KOPT-K1 (cell line): ENCODE results near the gene DOCK1.

Source experiments
- H3K27ac ChIP-seq: fragments of 200-600 bp; sonication (generic); 2 replicates; pipeline ENCODE4 v1.5.1; 2016; ENCODE audit warnings: antibody characterized with exemption, mild to moderate bottlenecking, low read depth, low read length; ENCODE audit not compliant: poor library complexity, severe bottlenecking
- H3K36me3 ChIP-seq: fragments of 200-600 bp; sonication (generic); 2 replicates; pipeline ENCODE4 v1.5.1; 2017; ENCODE audit warnings: antibody characterized with exemption, mild to moderate bottlenecking, low read length, moderate library complexity; ENCODE audit not compliant: insufficient read depth
- H3K9me3 ChIP-seq: fragments of 200-600 bp; sonication (generic); 2 replicates; pipeline ENCODE4 v1.5.1; 2017; ENCODE audit warnings: antibody characterized with exemption, low read length, mild to moderate bottlenecking; ENCODE audit not compliant: insufficient read depth, poor library complexity, severe bottlenecking

DOCK1 gene

GRCh38 chr10:127157089-127157488 is 251.9 kb downstream of the DOCK1 start:
- Histone ChIP-seq H3K27ac (no peak overlapping the region), H3K36me3 (no peaks in the 10 kb centered on the region)

GRCh38 chr10:127157506-127158200 is 252.4 kb downstream of the DOCK1 start:
- no peaks in the 10 kb centered on the region for H3K36me3 ChIP-seq
- no peak overlapping the region for H3K27ac ChIP-seq
- H3K9me3 ChIP-seq = no peaks in the 10 kb centered on the region

More at GRCh38 chr10:127157089-127157488, 251.9 kb downstream of the DOCK1 start:
- H3K9me3 ChIP-seq = no peaks in the 10 kb centered on the region

GRCh38 chr10:127158662-127159061 is 253.4 kb downstream of the DOCK1 start:
- no peaks in the 10 kb centered on the region for H3K36me3 ChIP-seq
- H3K9me3 ChIP-seq = no peaks in the 10 kb centered on the region
- H3K27ac ChIP-seq = no peak overlapping the region

- H3K27ac ChIP-seq = no peak overlapping the region
- no peaks in the 10 kb centered on the region for H3K9me3 ChIP-seq
- no peaks in the 10 kb centered on the region for H3K36me3 ChIP-seq
These were observed 254.5 kb downstream of the DOCK1 start for GRCh38 chr10:127159648-127160245.

- H3K9me3 ChIP-seq = no peaks in the 10 kb centered on the region
- H3K36me3 ChIP-seq = no peaks in the 10 kb centered on the region
- no peak overlapping the region for H3K27ac ChIP-seq
These were observed 256.3 kb downstream of the DOCK1 start for GRCh38 chr10:127161482-127161881.

- no peaks in the 10 kb centered on the region for H3K36me3 ChIP-seq
- H3K9me3 ChIP-seq = no peaks in the 10 kb centered on the region
These were observed 257.6 kb downstream of the DOCK1 start for GRCh38 chr10:127162841-127163240.

GRCh38 chr10:127168261-127168660 is 263.0 kb downstream of the DOCK1 start:
- Histone ChIP-seq H3K9me3 (no peaks in the 10 kb centered on the region), H3K36me3 (no peaks in the 10 kb centered on the region), H3K27ac (no peak overlapping the region)

More at GRCh38 chr10:127162841-127163240, 257.6 kb downstream of the DOCK1 start:
- no peak overlapping the region for H3K27ac ChIP-seq

- H3K27ac ChIP-seq = no peak overlapping the region
- no peaks in the 10 kb centered on the region for H3K9me3 ChIP-seq
These were observed 269.6 kb downstream of the DOCK1 start for GRCh38 chr10:127174866-127175265.

GRCh38 chr10:127175357-127176110 is 270.3 kb downstream of the DOCK1 start:
- Histone ChIP-seq H3K27ac (no peak overlapping the region), H3K36me3 (no peaks in the 10 kb centered on the region), H3K9me3 (no peaks in the 10 kb centered on the region)

More at GRCh38 chr10:127174866-127175265, 269.6 kb downstream of the DOCK1 start:
- no peaks in the 10 kb centered on the region for H3K36me3 ChIP-seq

- Histone ChIP-seq H3K27ac (no peak overlapping the region), H3K9me3 (no peaks in the 10 kb centered on the region), H3K36me3 (no peaks in the 10 kb centered on the region)
These were observed 271.4 kb downstream of the DOCK1 start for GRCh38 chr10:127176649-127177048.

GRCh38 chr10:127179612-127180250 is 274.5 kb downstream of the DOCK1 start:
- Histone ChIP-seq H3K36me3 (no peaks in the 10 kb centered on the region), H3K27ac (no peak overlapping the region)

GRCh38 chr10:127182161-127182560 is 276.9 kb downstream of the DOCK1 start:
- H3K36me3 ChIP-seq = no peaks in the 10 kb centered on the region
- no peaks in the 10 kb centered on the region for H3K9me3 ChIP-seq
- H3K27ac ChIP-seq = no peak overlapping the region

More at GRCh38 chr10:127179612-127180250, 274.5 kb downstream of the DOCK1 start:
- H3K9me3 ChIP-seq = no peaks in the 10 kb centered on the region

GRCh38 chr10:127184582-127184981 is 279.4 kb downstream of the DOCK1 start:
- Histone ChIP-seq H3K9me3 (no peaks in the 10 kb centered on the region), H3K27ac (no peak overlapping the region), H3K36me3 (no peaks in the 10 kb centered on the region)

- H3K36me3 ChIP-seq = no peaks in the 10 kb centered on the region
- no peaks in the 10 kb centered on the region for H3K9me3 ChIP-seq
- no peak overlapping the region for H3K27ac ChIP-seq
These were observed 281.6 kb downstream of the DOCK1 start for GRCh38 chr10:127186813-127187212.

- Histone ChIP-seq H3K27ac (no peak overlapping the region), H3K36me3 (no peaks in the 10 kb centered on the region), H3K9me3 (no peaks in the 10 kb centered on the region)
These were observed 284.0 kb downstream of the DOCK1 start for GRCh38 chr10:127189226-127189625.
